NCI-H1694 (cell line): Measurements from ENCODE around the gene USP49.
"Not testable (repeated sequence)": the region's sequence is repeated elsewhere in the genome, so short reads cannot be mapped to it uniquely, and the experiment has no call there.

Source experiments
- DNase-seq: peaks from one replicate; lab custom pipeline; 2025; lab: John Stamatoyannopoulos, UW

USP49 gene

DNA sequence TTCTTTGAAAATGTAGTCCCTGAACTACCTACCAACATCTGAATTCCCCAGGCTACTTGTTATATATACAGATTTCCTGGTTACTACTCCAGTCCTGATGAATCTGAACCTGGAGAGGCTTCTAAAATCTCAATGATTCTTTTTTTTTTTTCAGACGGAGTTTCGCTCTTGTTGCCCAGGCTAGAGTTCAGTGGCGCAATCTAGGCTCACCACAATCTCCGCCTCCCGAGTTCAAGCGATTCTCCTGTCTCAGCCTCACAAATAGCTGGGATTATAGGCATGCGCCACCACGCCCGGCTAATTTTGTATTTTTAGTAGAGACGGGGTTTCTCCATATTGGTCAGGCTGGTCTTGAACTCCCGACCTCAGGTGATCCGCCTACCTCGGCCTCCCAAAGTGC, 83.2 kb downstream of the USP49 start:
- not testable (repeated sequence) for DNase-seq

DNA sequence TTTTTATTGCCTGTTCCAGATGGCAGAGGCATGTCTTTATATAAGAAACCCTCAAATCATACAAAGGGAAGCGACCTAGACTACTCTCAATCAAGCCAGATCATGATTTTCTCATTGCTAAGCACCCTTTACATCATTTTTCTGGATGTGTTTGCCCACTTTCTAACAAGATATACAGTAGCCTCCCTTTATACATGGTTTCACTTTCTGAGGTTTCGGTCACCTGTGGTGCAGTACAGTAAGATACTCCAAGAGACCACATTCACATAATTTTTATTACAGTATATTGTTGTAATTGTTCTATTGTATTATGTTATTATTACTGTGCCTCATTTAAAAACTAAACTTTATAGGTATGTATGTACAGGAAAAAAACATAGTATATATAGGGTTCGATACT, 84.1 kb downstream of the USP49 start:
- DNase-seq = no peak

DNA sequence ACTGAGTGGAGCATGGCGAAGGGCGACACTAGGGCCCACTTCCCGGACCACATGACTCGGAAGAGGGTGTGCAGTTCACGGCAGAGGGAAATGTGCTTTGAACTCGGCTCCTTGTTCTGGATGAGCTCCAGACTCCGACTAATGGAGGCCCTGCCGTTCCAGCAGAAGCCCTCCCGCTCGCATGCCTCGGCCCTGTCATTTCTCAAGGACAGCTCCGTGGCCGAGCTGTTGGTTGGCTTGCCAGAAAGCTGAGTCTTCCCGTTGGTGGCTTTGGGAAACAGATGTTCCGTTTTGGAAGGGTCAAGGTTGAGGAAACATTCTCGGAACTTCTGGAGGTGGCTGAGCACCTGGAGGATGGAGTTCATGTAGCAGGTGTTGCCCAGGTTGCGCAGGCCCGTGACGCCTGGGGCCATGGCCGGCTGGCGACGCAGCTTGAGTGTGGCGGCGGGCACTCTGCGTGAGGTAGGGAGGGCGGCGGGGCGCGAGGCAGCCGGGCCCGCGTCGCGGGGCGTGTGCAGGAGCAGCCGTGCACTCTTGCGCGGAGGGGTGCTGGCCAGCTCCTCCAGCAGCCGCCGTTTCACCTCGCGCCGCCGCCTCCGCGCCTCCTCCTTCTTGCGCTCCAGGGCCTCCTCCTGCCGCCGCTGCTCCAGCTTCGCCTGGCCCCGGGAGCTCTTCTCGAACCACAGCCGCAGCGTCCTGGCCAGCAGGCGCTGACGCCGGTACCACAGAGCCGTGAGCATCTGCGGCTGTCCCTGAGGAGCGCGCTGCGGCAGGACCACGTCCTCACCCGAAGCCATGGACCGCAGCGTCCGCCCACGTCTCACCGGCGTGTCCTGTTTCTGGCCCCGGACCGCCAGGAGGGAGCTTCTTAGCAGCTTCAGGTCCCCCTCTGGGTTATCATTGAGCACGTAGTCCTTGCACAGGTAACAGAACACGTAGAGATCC, 89.1 kb downstream of the USP49 start:
- no peak for DNase-seq

DNA sequence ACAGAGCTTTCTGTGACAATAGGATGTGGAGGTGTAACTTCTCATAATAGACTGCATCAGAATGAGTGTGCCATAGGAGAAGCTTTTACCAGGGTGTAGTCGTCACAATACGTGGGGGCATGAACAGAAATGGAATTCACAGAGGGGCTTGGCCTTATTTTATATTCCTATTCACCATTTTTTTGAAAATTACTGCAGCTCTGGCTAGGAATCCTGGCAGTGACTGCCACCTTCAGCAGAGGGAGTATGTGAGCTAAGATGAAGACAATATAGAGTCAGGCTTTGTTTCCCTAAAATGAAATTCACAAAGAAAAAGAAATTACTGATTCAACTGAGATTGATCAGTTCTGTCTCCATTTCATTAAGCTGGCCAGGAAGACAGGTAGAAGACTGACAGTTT, 93.8 kb downstream of the USP49 start:
- DNase-seq = no peak

DNA sequence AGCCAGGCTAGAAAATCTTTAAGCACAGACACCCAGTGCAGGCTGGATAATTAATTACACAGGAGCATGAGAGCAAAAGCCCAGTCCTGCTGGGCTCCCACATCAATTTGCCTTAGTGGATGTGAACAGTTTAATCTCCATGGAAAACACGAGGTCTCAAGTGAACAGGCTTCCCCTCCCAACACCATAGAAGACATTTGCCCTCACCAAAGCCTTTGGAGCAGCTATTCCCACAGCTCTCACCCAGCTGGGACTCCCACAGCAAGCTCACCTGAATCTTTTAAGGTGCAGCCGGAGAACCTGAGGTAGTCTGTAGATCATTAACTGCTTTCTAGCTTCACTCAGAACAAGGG, 95.6 kb downstream of the USP49 start:
- no peak for DNase-seq

DNA sequence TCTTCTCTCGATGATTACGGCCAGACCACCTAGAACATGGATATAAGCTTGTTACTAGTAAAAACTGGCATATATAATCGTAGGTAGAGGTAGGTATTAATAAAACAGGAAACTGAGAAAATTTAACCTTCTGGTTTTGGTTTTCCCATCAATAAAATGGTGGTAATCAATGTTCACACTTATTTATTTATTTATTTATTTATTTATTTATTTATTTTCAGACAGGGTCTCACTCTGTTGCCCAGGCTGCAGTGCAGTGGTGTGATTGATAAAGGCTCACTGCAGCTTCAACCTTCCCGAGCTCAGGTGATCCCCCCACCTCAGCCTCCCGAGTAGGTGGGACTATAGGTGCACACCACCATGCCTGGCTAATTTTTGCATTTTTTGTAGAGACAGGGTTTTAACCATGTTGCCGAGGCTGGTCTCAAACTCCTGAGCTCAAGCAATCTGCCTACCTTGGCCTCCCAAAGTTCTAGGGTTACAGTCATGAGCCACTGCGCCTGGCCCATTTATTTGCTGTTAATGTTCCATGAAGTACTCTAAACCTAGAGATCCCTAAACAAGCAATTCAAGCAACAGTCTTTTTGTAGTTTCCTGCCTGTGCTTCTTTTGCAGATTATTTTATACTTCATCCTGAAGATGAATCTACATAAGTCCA, 96.1 kb downstream of the USP49 start:
- DNase-seq = no peak

DNA sequence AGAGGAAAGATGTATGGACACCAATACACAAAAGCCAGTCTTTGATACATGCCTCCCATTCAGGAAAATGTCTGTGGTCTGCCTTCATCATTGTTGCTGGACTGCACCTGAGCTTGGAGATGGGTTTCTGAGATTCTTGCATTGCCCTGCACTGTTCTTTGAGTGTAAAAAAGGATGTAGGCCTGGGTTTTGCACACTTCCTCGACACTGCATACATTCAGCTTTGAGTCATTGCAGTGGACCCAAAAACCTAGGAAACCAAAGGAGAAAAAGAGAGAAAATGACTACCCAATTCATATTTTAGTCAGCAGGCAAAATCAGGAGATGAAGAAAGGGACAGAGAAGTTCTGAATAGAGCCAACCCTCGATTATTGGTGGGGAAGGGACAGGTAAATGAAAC, 98.7 kb downstream of the USP49 start:
- no peak for DNase-seq

DNA sequence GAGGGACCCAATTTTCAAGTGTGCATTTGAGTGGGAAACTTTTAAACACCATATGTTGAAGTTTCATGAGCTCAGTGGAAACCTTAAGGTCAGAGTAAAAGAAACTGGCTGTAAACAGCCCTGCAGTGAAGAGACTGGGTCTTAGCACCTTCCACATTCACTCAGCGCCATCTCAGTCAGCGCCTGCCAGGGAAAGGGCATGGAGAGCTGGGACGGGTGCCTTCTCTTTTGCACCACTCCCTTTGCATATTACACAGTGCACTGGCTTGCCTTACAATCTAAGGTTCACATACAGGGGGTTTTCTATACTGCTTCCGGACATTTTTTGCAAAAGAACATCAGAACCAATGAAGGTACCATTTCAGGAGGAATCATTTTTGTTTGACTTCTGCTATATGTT, 103.2 kb downstream of the USP49 start:
- DNase-seq = no peak

DNA sequence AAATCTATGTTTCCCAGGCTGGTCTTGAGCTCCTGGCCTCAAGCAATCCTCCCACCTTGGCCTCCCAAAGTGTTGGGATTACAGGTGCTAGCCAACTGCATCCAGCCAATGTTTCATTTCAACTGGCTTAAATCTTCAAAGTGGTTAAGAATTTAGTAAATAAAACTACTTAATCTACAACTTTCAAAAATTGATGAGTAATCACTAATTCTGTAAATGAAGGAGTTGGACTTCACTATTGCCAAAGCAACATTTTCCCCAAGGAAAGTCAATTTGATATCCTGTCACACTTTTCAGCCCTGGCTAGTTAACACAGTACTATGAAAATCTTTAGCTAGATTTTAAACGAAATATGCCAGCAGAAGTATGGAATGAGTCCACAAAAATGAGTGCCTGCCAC, 103.9 kb downstream of the USP49 start:
- DNase-seq = no peak

DNA sequence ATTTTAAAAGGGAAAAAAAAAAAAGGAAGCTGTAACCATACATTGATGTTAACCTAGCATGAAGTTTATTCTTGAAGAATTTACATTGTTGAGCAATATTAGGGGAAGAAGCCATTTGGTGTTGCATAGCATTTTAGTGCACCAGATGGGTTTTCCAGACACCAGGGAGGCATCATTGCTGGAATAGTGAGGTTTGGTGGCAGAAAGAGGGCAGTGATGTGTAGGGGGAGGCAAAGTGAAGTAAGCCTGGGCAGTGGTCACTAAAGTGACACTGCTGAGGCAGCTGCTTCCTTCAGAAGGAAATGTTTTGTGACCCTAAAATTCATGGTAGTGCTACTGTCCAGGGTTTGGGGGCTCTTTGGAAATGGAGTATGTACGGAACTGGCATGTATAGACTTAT, 105.1 kb downstream of the USP49 start:
- DNase-seq = no peak

DNA sequence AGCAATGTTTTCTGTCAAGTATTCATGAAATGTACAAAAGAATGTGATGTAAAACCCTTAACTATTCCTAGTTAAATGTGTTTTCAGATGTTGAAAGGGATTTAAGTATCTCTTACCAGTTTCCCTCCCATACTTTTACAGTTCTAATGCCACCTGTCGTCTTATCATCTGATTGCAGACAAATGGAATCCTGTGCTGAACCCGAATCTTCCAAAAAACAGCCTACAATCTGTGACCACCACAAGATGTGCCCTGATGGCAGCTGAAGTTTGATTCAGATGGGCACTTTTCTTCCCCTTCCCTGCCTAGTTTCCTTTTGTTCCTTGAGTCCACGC, 105.8 kb downstream of the USP49 start:
- no peak for DNase-seq

DNA sequence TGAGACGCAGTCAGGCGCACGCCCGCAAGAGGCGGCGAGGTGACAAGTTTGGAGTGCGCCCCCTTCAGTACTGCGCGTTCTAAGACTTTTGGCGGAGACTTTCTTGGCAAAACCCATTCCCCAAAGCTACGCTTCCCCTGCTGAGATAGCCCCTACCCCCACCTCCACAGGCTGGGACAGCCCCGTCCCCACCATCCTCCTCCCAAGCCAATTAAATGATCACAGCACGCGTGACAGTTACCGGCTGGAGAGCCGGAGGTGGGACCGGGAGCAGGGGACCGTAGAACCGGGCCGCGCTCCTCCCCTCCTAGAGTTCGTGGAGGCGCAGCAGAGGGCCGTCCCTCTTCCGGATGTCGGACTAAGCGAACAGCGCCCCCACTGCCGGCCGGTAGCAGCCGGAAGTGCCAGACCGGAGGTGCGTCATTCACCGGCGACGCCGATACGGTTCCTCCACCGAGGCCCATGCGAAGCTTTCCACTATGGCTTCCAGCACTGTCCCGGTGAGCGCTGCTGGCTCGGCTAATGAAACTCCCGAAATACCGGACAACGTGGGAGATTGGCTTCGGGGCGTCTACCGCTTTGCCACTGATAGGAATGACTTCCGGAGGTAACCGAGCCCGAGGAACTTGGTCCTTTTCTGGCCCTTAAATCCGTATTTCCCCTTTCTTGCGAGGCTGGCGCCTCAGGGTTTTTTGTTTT, 107.8 kb downstream of the USP49 start, which contains the start of gene TOMM6:
Gene TOMM6, plus strand, starts transcription at position 476 of the 699 bp plus-strand sequence. Its CDS starts 4 bp downstream, at position 480.
- peak; percentile 84 for DNase-seq

DNA sequence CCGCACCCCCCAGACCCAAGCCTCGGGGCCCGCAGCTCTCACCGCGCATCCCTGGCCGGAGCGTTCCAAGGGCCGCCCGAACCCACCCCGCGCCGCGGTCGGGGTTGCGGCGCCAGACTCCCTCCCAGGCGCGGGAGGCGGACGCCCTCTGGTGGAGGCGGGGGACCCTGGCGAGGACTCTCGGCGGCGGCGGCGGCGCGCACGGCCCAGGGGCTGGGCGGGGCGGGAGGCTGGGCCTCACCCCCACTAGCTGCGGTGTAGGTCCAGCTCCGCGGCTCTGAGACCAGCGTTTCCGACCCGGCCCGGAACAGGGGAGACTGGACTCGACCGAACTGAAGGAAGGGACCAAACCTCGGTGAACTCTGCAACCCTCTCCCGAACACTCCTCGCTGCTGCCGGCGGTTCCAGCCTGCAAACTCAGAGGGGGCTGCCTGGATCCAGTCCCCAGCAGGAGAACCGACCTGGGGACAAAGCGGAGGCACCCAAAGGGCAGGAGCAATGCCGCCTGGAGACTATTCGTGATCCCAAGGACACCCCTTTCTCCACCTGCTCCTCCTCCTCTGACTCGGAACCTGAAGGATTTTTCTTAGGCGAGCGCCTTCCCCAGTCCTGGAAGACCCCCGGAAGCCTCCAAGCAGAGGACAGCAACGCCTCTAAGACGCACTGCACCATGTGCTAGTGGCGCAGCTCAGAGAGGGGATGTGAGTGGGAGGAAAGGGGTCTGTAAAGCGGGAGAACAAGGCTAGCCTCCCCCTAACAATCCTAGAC, 108.5 kb downstream of the USP49 start:
- peak; percentile 26 for DNase-seq

DNA sequence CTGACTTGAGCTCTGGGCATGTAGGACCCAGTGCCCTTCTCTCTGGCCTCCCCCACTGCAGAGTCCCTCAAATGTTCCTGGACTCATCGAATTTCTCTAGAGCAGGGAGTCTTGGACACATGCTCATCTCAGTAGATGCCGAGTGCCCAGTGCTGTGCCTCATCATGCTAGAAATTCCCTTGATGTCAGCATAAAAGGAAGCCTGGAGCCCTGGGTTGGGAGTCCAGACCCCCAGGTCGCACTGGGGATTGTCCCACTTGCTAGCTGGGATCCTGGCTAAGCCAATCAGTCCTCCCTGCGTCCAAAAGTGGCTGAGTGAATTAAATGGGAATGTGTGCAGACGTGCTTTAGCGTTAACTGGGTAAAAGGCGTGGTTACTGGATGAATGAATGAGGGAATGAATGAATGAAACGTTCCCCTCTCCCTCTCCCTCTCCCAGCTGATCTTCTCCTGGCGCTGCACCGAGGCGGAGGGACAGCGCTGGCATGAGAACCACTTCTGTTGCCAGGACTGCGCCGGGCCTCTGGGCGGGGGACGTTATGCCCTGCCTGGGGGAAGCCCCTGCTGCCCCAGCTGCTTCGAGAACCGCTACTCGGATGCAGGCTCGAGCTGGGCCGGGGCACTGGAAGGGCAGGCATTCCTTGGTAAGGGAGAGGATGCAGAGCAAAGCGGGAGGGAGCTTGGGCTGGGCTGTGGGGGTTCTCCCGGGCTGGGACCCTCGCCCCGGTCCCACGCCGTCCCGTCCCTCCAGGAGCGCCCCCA, 109.3 kb downstream of the USP49 start:
- no peak for DNase-seq

DNA sequence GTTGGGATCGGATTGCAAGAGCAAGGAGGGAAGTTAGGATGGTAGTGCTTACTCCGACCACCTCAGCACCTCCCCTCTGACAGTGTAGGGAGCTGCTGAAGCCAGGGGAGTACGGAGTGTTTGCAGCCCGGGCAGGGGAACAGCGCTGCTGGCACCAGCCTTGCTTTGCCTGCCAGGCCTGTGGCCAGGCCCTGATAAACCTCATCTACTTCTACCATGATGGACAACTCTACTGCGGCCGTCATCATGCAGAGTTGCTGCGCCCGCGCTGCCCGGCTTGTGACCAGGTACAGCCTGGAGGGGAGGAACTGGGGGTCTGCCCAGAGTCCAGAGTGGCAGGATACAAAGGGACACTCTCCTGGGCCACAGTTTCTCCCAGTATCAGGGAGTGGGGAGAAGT, 109.9 kb downstream of the USP49 start:
- no peak for DNase-seq

DNA sequence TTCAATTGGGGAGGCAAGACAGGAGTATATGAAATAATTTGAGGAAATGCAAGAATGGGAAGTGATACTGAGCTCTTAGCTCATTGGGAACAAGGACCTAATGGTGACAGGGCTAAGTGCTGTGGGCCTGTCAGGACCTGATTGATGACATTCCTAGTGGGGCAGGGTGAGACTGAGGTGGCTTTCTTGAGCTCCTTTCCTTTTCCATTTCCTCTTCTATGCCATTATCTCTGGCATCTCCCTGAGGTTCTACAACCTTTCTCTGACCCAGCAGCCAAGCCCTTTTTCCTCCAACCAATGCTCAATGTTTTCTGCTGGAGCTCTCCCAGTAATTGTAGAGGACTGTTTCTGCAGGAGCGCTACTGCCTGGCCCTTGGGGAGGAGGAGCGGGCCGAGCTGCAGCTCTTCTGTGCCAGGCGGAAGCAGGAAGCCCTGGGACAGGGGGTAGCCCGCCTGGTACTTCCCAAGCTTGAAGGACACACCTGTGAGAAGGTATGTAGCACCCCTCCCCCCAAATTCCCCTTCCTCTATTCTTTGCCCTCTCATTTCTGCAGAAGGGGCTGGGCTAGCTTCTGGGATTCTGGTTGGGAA, 110.5 kb downstream of the USP49 start:
- DNase-seq = no peak

DNA sequence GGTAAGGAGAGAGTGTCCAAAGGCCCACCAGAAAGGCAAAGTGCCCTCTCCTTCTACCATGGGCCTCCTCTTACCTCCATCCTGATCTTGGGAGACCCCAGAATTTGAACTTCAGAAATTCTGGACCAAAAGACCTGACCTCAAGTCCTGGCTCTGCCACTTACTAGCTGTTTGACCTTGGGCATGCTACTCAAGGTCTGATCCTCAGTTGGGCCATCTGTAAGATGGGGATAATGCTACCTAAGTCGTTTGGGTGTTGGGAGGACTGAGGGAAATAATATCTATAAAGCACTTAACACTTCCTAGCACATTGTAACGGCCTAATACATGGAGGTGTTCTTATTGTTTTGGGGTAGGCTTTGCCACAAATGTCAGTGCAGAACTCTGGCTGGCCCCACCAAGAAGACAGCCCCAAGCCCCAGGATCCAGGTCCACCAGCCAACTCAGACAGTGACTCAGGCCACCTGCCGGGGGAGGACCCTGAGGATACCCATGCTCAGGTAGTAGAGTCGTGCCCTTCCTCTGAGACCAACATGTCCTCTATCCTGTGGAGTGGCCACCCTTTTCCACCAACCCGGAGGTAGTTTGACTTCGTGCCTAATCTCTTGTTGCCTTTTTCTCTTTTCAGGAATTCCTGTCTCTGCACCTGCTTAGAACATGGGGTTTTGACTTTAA, 111.9 kb downstream of the USP49 start:
- DNase-seq = no peak

DNA sequence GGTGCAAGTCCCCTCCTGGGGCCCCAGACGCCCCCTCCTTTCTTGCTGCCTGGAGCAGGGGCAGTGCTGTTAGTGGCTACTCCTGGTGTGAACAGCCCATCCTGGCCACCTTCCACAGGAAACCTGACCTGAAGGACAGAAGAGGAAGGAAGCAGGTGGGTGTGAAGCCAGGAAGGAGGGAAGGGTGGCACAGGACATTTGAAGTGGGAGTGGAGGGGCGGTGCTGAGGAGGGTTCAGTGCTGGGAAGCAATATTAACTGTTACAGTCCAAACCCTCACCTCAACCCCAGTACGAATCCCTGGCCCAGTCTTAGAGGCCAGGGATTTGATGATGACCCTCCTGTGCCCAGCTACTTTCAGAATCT, 113.8 kb downstream of the USP49 start:
- DNase-seq = no peak

DNA sequence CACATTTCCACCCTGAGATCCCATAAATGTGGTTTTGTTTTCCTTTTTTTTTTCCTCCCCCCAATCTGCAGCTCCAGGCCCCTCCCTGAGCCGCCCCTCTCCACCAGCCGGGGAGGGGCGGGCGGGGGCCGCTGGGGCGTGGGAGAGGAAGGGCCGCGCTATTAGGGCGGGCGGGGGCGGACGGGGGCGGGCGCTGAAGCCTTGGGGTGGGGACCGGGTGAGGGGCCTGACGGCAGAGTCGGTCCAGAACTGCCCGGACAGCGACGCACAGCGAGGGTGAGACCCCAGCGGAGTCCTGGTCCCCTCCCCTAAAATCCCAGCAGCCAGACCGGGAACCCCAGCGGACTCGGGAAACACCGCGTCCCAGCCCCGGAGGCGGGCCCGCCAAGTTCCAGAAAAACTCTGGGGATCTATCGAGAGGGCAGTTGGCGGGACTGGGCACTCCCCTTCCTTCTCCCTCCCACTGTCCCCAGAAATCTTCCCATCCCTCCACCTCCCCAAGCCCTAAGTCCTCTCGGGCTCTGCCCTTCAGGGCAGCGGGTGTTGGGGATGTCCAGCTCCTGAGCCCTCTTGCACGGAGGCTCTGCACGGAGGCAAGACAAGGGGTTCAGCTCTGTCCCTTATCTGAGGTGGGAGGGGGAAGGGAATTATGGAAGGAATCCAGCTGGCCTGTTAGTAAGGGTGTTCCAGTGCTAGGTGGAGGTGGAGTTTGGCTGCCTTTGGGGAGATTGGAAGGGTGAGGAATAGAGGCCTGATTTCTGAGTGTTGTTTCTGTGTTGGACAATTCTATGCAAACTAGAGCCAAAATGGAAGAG, 114.4 kb downstream of the USP49 start, which contains the start of gene PRICKLE4:
Gene PRICKLE4, plus strand, starts transcription at position 232 of the 815 bp plus-strand sequence. CDS start 2,692 bp downstream, outside the sequence.
- no peak for DNase-seq
